ENCODE data around the gene ATG2A.

ATG2A gene

GRCh38 chr11:64900774-64901173 is 16.2 kb downstream of the ATG2A start:
- no peak for DNase-seq

DNA sequence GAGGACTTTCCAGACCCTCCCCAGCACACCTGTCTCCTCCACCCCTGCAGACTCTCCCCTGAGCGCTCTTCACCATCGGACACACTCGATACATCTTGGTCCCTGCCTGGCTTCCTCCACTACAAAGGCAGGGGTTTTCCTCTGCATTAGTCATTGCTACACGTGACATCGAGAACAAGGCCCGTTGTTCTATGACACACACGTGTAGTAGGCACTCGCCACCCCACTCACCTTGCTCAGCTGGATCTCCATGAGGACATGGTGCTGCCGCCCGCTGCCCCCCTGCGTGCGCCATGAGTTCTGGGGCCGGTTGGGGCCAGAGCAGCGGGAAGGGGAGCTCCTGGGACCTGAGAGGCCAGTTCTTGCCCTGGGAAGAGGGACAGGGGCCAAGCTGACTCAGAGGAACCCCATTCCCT is 16.7 kb downstream of the ATG2A start:
- DNase-seq, result peak; percentile 77

- DNase-seq, result no peak
Observed at GRCh38 chr11:64898541-64898940, 18.5 kb downstream of the ATG2A start.

- no peak for DNase-seq
Observed at GRCh38 chr11:64898076-64898445, 18.9 kb downstream of the ATG2A start.

- no peak for DNase-seq
Observed at GRCh38 chr11:64897381-64898075, 19.5 kb downstream of the ATG2A start.

DNA sequence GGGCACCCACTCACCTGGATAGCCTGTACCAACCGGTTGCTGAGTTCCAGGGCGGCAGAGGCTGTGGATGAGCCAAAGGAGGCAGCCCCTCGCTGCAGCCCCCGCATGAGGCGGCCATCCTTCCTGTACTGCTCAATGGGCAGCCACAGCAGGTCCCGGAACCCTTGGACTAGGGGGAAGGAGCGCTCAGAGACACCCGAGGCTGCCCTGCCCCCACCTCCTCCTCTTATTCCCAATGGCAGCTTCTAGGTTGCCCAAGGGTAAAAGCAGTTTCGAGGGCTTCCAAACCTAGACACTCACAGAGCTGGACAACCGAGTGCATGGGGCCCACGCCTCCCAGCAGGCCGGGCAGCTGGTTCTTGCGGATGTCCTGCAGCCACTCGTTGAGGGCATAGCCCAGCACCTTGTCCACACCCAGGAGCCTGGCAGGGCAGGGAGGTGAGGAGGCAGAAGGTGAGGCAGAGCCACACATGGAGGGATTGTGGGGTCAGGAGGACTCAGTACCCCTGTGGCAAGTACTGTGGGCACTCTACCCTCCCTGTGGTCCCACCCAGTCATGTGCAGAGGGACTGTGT is 20.5 kb downstream of the ATG2A start:
- no peak for DNase-seq

GRCh38 chr11:64894812-64895452 is 22.1 kb downstream of the ATG2A start:
- DNase-seq, result no peak

- peak; percentile 90 for DNase-seq
Observed at GRCh38 chr11:64894070-64894811, 22.8 kb downstream of the ATG2A start.

DNA sequence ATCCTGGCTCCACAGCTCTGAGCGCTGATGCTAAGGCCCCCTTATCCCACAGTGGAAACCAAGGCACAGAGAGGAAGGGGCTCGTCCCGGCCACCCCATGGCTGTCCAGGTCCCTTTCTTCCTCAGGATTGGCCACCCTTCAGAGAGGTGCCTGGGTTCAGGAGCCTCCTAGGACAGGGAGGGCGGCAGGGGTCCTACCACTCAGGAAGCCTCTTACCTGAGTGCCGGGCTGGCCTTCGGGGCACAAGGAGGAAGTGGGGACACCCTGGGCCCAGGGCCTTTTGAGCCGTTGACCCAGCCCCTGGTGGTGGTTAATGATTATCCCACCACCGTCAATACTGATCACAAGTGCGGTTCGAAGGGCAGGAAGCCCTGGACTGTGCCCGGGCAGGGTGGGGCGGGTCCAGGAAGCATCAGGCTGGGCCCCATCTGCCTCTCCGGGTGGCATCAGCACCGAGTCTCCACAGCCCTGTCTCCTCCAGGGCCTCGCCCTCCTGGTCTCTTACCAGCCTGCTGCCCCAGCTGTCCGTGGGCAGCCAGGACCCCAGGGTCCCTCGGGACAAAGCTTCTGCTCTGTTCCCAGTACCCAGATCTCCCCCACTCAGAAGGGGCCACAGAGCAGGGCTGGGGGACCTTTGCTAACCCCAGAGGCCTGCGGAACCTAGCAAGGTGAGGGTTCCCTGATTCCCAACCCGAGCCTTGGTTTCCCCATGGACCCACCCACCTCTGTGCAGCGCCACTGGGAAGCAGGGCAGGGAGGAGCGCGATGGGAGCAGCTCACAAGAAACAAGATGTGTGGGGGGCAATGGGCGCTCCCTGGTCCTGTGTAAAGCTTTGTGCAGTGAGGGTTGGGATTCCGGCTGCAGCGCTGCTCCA is 23.6 kb downstream of the ATG2A start:
- no peak for DNase-seq

DNA sequence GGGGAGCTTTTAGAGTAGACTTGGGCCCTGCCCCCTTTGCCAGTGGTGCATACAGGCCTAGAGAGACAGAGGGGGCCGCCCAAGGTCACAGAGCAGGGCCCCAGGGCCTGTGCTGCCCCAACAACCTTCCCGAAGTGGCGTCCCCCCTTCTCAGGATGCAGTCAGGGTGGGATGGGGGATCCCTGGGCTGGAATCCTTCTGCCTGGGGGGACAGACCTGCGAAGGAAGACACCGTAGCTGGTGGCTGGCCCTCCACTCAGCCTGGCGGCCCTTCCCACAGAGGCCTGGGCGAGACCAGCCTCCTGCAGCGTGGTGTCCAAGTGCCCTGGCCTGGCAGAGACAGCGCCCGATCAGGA is 24.2 kb downstream of the ATG2A start:
- DNase-seq, result no peak

DNA sequence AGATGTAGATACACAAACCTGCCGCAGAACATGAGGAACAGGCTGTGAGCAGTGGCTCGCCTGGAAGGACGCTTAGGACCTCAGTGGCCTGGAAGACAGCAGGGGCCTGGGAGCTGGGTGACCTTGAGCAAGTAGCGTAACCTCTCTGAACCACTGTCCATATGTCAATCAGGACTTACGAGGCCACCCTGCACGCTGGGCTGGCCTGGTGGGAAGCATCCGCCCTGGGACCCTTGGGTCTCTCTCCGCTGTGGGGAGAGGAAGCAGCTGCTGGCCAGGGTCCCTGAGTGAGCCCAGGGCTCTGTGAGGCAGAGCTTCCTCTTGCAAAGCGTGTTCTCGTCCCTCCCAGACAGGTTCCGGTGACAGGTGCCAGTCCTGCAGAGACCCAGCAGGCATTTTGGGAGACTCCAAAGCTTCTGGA is 24.6 kb downstream of the ATG2A start:
- no peak for DNase-seq

DNA sequence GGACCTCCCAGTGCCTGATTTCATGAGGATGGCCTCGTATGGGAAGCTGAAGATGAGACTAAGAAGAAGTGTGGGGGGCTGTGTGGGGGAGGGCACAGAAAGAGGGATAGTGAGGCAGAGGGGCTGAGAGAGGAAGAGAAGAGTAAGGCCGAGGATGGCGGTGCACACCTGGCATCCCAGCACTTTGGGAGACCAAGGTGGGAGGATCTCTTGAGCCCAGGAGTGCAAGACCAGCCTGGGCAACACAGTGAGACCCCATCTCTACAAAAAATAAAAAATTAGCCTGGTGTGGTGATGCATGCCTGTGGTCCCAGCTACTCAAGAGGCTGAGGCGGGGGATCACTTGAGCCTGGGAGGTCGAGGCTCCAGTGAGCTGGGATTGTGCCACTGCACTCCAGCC is 25.1 kb downstream of the ATG2A start:
- no peak for DNase-seq

DNA sequence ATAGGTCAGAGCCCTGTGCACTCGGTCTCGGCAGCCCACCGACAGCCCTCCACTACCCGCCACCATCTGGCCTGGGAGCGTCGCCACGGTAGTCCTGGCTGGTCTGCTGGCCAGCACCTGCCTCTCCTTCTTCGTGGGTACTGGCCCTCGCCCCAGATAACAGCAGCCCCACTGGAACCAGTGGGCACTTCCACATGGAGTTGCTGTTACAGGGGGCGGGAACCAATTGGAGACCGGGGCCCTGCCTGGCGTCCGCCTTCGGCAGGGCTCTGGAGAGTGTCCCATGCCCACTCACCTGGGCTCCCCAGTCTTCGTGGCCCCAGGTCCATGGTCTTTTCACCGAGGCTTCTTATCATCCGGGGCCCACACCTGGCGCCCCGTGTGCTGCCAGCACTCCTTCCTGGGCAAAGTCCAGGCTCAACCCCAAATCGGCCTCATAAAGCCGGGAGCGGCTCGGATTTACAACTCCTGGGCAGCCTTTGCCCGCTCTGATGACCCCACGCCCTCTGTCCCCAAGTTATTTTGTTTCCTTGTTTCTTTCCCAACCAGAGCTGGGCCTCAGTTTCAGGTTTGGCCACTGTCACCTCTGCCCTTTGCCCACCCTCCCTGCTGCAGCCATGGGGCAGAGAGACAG is 25.7 kb downstream of the ATG2A start:
- no peak for DNase-seq

DNA sequence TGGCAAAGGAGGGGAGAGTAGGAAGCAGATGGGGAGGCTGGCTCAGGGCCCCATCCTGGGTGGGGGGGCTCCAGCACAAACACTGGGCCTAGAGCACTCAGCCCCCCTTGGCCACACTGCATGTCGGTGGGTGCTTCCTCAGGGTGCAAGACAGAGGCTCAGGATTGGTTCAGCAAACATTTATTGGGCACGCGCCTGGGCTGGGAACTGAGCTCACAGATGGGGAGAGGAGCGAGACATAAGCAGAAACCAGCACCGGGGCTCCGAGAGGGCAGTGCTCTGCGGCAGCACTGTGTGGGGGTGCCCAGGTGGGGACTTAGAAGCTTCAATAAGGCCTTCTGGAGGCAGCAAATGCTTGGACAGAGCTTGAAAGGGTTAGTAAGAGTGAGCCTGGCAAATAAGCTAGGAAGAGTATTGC is 26.5 kb downstream of the ATG2A start:
- no peak for DNase-seq

GRCh38 chr11:64888729-64889511 is 28.1 kb downstream of the ATG2A start:
- no peak for DNase-seq

GRCh38 chr11:64888406-64888728 is 28.6 kb downstream of the ATG2A start:
- no peak for DNase-seq

GRCh38 chr11:64887757-64888405 is 29.1 kb downstream of the ATG2A start:
- DNase-seq, result peak; percentile 84

- no peak for DNase-seq
Observed at GRCh38 chr11:64887234-64887756, 29.7 kb downstream of the ATG2A start.

GRCh38 chr11:64885367-64886286 is 31.4 kb downstream of the ATG2A start:
- peak; percentile 43 for DNase-seq

DNA sequence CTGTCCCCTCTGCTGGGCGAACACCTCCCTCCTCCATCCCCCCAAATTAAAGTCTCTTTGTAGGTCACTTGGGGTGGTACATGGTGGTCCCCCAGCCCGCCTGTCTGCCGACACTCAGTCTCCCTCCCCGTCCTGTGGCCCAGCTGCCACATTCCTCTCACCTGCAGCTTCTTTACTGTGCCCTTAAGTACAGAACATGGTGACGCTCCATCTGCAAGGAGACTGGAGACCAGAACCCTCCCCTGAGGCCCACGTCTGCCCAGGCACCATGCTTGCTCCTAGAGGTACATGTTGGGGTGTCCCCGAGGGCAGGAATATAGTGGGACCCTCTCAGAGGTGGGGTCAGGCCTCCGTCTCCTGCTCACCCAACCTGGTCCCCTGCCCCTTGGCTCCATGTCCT is 33.0 kb downstream of the ATG2A start:
- no peak for DNase-seq
